Common myeloid progenitor, CD34-positive (primary cell): ENCODE data around the gene HERC4.

Source experiments
- CTCF ChIA-PET: fragments of 350-600 bp; sonication (Branson Sonifier 250); formaldehyde crosslinking; loops from one replicate; lab custom pipeline; 2021; ENCODE audit warnings: antibody characterized with exemption; lab: Charles Lee
- POLR2A ChIA-PET: fragments of 350-600 bp; sonication (Branson Sonifier 250); formaldehyde crosslinking; loops from one replicate; lab custom pipeline; 2021; ENCODE audit warnings: antibody characterized with exemption; lab: Charles Lee
- DNase-seq, 3 donors: peaks; one replicate each; pipeline versions ENCODE4 v3.0.0 to v3.0.0-alpha.2; 2013
- H3K27ac ChIP-seq, 2 experiments: 1 replicate in 1 of 2; 2 replicates in 1 of 2; pipeline ENCODE4 v1.7.0; 2013; ENCODE audit warnings: inconsistent platforms in 2 of 2, low read length in 2 of 2, mild to moderate bottlenecking in 2 of 2, low read depth in 1 of 2, moderate library complexity in 1 of 2; ENCODE audit not compliant: severe bottlenecking in 2 of 2, insufficient read depth in 1 of 2, poor library complexity in 1 of 2
- H3K27me3 ChIP-seq, 5 experiments: replicated peaks in 2 of 5; 1 replicate in 3 of 5; 2 replicates in 2 of 5; pipeline versions ENCODE4 v1.6.1 to v1.7.0; 2013; ENCODE audit warnings: low read length in 4 of 5, mild to moderate bottlenecking in 2 of 5, moderate library complexity in 2 of 5, inconsistent platforms in 1 of 5; ENCODE audit not compliant: insufficient read depth in 5 of 5, control insufficient read depth in 4 of 5
- H3K36me3 ChIP-seq, 4 experiments: 1 replicate in 2 of 4; 2 replicates in 2 of 4; pipeline versions ENCODE4 v1.6.1 to v1.7.0; 2013; ENCODE audit warnings: low read length in 3 of 4, control low read depth in 1 of 4, mild to moderate bottlenecking in 1 of 4; ENCODE audit not compliant: control insufficient read depth in 4 of 4, insufficient read depth in 4 of 4
- H3K4me1 ChIP-seq, 4 experiments: 1 replicate in 3 of 4; 2 replicates in 1 of 4; pipeline versions ENCODE4 v1.6.1 to v1.7.1; 2013; ENCODE audit warnings: low read length in 3 of 4, mild to moderate bottlenecking in 3 of 4, control low read depth in 1 of 4, inconsistent platforms in 1 of 4, moderate library complexity in 1 of 4; ENCODE audit not compliant: control insufficient read depth in 4 of 4, insufficient read depth in 4 of 4; ENCODE audit errors: control extremely low read depth in 1 of 4
- H3K4me3 ChIP-seq, 7 experiments: 1 replicate in 4 of 7; 2 replicates in 3 of 7; pipeline versions ENCODE4 v1.5.1 to v1.7.0; 2013; ENCODE audit warnings: mild to moderate bottlenecking in 7 of 7, low read length in 6 of 7, moderate library complexity in 6 of 7, inconsistent platforms in 2 of 7, low read depth in 2 of 7, control low read depth in 1 of 7; ENCODE audit not compliant: insufficient read depth in 4 of 7, control insufficient read depth in 1 of 7; ENCODE audit errors: extremely low read depth in 1 of 7
- H3K9me3 ChIP-seq, 5 experiments: 1 replicate in 4 of 5; 2 replicates in 1 of 5; pipeline versions ENCODE4 v1.6.1 to v1.7.1; 2013; ENCODE audit warnings: low read length in 4 of 5, mild to moderate bottlenecking in 2 of 5, inconsistent platforms in 1 of 5, low read depth in 1 of 5, moderate library complexity in 1 of 5; ENCODE audit not compliant: control insufficient read depth in 4 of 5, insufficient read depth in 2 of 5; ENCODE audit errors: control extremely low read depth in 1 of 5
- WGBS: methylation state at CpG from one replicate; pipeline ENCODE4 v1.1.5; 2013; ENCODE audit not compliant: insufficient coverage; 5-methylcytosine and 5-hydroxymethylcytosine counted together

The HERC4 gene

DNA sequence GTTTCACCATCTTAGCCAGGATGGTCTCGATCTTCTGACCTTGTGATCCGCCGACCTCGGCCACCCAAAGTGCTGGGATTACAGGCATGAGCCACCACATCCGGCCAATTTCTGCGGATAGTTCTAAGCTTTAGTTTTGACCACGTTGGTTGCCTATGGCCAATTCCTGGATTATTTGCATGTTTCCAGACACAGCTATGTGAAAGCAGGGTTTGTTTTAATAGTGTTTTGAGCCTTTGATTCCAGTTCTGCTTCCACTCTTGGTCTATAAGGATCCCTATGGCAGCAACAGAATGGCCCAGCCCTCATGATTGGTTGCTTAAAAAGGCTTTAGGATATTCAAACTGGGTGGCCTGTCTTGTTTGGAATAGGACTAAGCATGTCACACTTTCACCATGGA lies 171.5 kb downstream of the HERC4 start:
- H3K27ac ChIP-seq: no peak overlapping the region
- DNase-seq: no peak
- CTCF ChIA-PET: interaction anchor here (0.6 to 1.3 kb wide), 2 partner anchors 345 to 445 kb away, joined by 3 to 4 read pairs; no protein-coding TSS in a partner anchor
- no peak overlapping the region for H3K4me3 ChIP-seq
- POLR2A ChIA-PET: no interaction called here
- no peaks in the 10 kb centered on the region for H3K4me1 ChIP-seq
- H3K9me3 ChIP-seq: no peaks in the 10 kb centered on the region
- peaks cover 23 to 64% (median 37%) of the 10 kb centered on the region in 4 experiments for H3K36me3 ChIP-seq
- no peaks in the 10 kb centered on the region for H3K27me3 ChIP-seq
- 95% methylated on average over 7 of the region's 7 CpGs for WGBS

- Histone ChIP-seq H3K9me3 (no peaks in the 10 kb centered on the region), H3K4me3 (no peak overlapping the region), H3K4me1 (no peaks in the 10 kb centered on the region), H3K27me3 (no peaks in the 10 kb centered on the region), H3K36me3 (peaks cover 18 to 80% (median 45%) of the 10 kb centered on the region in 4 experiments), H3K27ac (no peak overlapping the region)
- CTCF ChIA-PET: no interaction called here
- WGBS: 98% methylated on average over 5 of the region's 14 CpGs
- POLR2A ChIA-PET: interaction anchor here (0.6 kb wide), 1 partner anchor 91 kb away, joined by 3 read pairs; no protein-coding TSS in a partner anchor
- no peak for DNase-seq
Observed at GRCh38 chr10:67893637-67894036, 181.4 kb downstream of the HERC4 start.

- H3K4me1 ChIP-seq: peaks cover 2 to 13% (median 10%) of the 10 kb centered on the region in 4 experiments
- POLR2A ChIA-PET: interaction anchor here (0.6 to 1.0 kb wide), 2 partner anchors 10 to 16 kb away, joined by 3 to 4 read pairs; no protein-coding TSS in a partner anchor
Observed at GRCh38 chr10:67884842-67885670, 190.0 kb downstream of the HERC4 start.

GRCh38 chr10:67884313-67884841 lies 190.7 kb downstream of the HERC4 start, which contains the start of gene SIRT1:
Gene SIRT1, plus strand, starts transcription at chr10:67884656. Its CDS starts 66 bp downstream, at chr10:67884722.
- H3K4me3 ChIP-seq: peak within 1 kb of the TSS; percentile 76 to 93 (median 84)

More at GRCh38 chr10:67884842-67885670, 190.0 kb downstream of the HERC4 start:
- Histone ChIP-seq H3K27ac (peak overlapping the region; percentile 66 to 76), H3K27me3 (no peaks in the 10 kb centered on the region), H3K4me3 (peak overlapping the region; percentile 76 to 93 (median 84)), H3K36me3 (peaks cover 8 to 28% (median 20%) of the 10 kb centered on the region in 4 experiments), H3K9me3 (no peaks in the 10 kb centered on the region)
- under 1% methylated on average over 53 of the region's 73 CpGs for WGBS
- CTCF ChIA-PET: interaction anchor here (0.7 to 2.8 kb wide), 5 partner anchors 10 to 30 kb away, joined by 3 to 10 read pairs (median 4); no protein-coding TSS in a partner anchor
- DNase-seq: peak; percentile 69 to 90 (median 84)

DNA sequence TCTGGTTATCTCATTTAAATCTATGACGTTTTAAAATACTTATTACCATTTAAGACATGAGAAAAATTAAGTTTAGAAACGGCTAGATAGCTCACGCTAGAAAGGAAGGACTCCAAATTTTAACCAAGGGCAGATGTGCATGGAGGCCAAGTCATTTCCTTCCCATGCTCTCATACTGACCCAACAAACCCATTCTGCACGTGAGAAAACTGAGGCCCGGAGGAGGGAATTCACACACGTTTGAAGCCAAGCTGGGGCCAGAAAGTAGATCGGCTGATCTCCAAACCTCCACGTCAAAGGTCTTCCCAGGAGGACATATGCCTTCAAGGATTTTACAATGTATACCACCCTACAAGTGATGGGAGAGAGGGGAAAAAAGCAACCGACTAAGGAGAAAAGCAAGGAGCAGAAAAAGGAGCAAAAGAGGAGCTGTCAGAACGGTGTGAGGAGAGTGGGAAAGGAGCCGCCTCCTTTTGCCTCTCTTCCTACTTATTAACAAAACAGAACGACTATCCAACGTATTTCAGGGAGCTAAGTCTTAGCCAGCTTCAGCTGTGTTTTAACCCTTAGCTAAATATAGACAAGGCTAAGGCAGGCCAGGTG lies 191.3 kb downstream of the HERC4 start:
- POLR2A ChIA-PET: no interaction called here
- WGBS: 38% methylated on average over 4 of the region's 13 CpGs
- CTCF ChIA-PET: interaction anchor here (0.9 to 2.8 kb wide), 7 partner anchors 9 to 28 kb away, joined by 3 to 16 read pairs (median 4); no protein-coding TSS in a partner anchor
- peak in 1 of 3 donors; percentile 26 for DNase-seq
- no peaks in the 10 kb centered on the region for H3K27me3 ChIP-seq
- H3K36me3 ChIP-seq: peaks cover 3 to 20% (median 14%) of the 10 kb centered on the region in 4 experiments
- H3K27ac ChIP-seq: peak overlapping the region in 1 of 2 experiments; percentile 76
- no peaks in the 10 kb centered on the region for H3K9me3 ChIP-seq
- peaks cover 2 to 13% (median 10%) of the 10 kb centered on the region in 4 experiments for H3K4me1 ChIP-seq
- peak overlapping the region; percentile 31 to 93 (median 78) for H3K4me3 ChIP-seq

More at GRCh38 chr10:67884313-67884841, 190.7 kb downstream of the HERC4 start, which contains the start of gene SIRT1:
- Histone ChIP-seq H3K9me3 (no peaks in the 10 kb centered on the region), H3K4me1 (peaks cover 2 to 13% (median 10%) of the 10 kb centered on the region in 4 experiments), H3K27me3 (no peaks in the 10 kb centered on the region), H3K36me3 (peaks cover 5 to 25% (median 17%) of the 10 kb centered on the region in 4 experiments), H3K27ac (peak within 1 kb of the TSS; percentile 66 to 76)
- POLR2A ChIA-PET: no interaction called here
- under 1% methylated on average over 55 of the region's 62 CpGs for WGBS
- peak; percentile 94 to 97 (median 97) for DNase-seq
- CTCF ChIA-PET: interaction anchor here (0.9 to 2.8 kb wide), 7 partner anchors 9 to 29 kb away, joined by 3 to 16 read pairs (median 4); no protein-coding TSS in a partner anchor

DNA sequence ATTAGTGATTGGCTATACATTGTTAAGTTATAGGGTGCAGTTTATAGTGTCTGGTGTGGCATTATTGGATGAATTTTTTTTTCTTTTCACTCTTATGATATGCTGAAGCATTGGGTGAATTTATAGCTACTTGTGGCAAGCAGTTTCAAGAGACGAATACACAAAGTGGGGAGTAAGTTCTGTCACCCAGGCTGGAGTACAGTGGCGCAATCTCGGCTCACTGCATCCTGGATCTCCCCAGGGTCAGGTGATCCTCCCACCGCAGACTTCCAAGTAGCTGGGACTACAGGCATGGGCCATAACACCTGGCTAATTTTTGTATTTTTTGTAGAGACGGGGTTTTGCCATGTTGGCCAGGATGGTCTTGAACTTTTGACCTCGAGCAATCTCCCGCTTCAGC lies 196.9 kb downstream of the HERC4 start:
- no peak for DNase-seq
- CTCF ChIA-PET: interaction anchor here (1.4 kb wide), 1 partner anchor 15 kb away, joined by 3 read pairs; no protein-coding TSS in a partner anchor
- Histone ChIP-seq H3K27ac (no peak overlapping the region), H3K4me1 (no peaks in the 10 kb centered on the region), H3K4me3 (no peak overlapping the region), H3K27me3 (no peaks in the 10 kb centered on the region), H3K9me3 (no peaks in the 10 kb centered on the region), H3K36me3 (no peaks in the 10 kb centered on the region)
- POLR2A ChIA-PET: interaction anchor here (0.7 kb wide), 1 partner anchor 266 kb away, joined by 4 read pairs; no protein-coding TSS in a partner anchor
- 100% methylated on average over 3 of the region's 7 CpGs for WGBS
